ENCODE data around the gene ONECUT3.
"Not testable (repeated sequence)": the region's sequence is repeated elsewhere in the genome, so short reads cannot be mapped to it uniquely, and the experiment has no call there.

The ONECUT3 gene

GRCh38 chr19:1755467-1756171, 2.3 kb downstream of the ONECUT3 start:
- DNase-seq: no peak

GRCh38 chr19:1756264-1756663, 3.0 kb downstream of the ONECUT3 start:
- no peak for DNase-seq

GRCh38 chr19:1756705-1757465, 3.6 kb downstream of the ONECUT3 start:
- no peak for DNase-seq

GRCh38 chr19:1757468-1758230, 4.3 kb downstream of the ONECUT3 start:
- DNase-seq: no peak

GRCh38 chr19:1758231-1758577, 4.9 kb downstream of the ONECUT3 start:
- DNase-seq: no peak

- no peak for DNase-seq
Observed at GRCh38 chr19:1758959-1759903, 5.9 kb downstream of the ONECUT3 start.

GRCh38 chr19:1760020-1760419, 6.7 kb downstream of the ONECUT3 start:
- no peak for DNase-seq

GRCh38 chr19:1760786-1761527, 7.7 kb downstream of the ONECUT3 start:
- not testable (repeated sequence) for DNase-seq

GRCh38 chr19:1761528-1762242, 8.4 kb downstream of the ONECUT3 start:
- no peak for DNase-seq

- DNase-seq: no peak
Observed at GRCh38 chr19:1762243-1763117, 9.2 kb downstream of the ONECUT3 start.

GRCh38 chr19:1763648-1764639, 10.6 kb downstream of the ONECUT3 start:
- DNase-seq: no peak

GRCh38 chr19:1764729-1765128, 11.4 kb downstream of the ONECUT3 start:
- no peak for DNase-seq

GRCh38 chr19:1765232-1765903, 12.1 kb downstream of the ONECUT3 start:
- no peak for DNase-seq

GRCh38 chr19:1765904-1766799, 12.8 kb downstream of the ONECUT3 start:
- no peak for DNase-seq

- no peak for DNase-seq
Observed at GRCh38 chr19:1766800-1767352, 13.6 kb downstream of the ONECUT3 start.

Data from anterior cingulate cortex (tissue), 58 donors.